Measurements from ENCODE around the gene CD200. TPM values are rescaled to one million over a fixed set of nuclear protein-coding genes. Genes with fewer than 3 reads are reported as not detected.

The CD200 gene
- total and polyA plus RNA-seq, 2 experiments from 2014 or later = 51.9 to 65.0 TPM

GRCh38 chr3:112374333-112374734, 41.4 kb downstream of the CD200 start (continued):
- TF ChIP-seq, protein P1, sequence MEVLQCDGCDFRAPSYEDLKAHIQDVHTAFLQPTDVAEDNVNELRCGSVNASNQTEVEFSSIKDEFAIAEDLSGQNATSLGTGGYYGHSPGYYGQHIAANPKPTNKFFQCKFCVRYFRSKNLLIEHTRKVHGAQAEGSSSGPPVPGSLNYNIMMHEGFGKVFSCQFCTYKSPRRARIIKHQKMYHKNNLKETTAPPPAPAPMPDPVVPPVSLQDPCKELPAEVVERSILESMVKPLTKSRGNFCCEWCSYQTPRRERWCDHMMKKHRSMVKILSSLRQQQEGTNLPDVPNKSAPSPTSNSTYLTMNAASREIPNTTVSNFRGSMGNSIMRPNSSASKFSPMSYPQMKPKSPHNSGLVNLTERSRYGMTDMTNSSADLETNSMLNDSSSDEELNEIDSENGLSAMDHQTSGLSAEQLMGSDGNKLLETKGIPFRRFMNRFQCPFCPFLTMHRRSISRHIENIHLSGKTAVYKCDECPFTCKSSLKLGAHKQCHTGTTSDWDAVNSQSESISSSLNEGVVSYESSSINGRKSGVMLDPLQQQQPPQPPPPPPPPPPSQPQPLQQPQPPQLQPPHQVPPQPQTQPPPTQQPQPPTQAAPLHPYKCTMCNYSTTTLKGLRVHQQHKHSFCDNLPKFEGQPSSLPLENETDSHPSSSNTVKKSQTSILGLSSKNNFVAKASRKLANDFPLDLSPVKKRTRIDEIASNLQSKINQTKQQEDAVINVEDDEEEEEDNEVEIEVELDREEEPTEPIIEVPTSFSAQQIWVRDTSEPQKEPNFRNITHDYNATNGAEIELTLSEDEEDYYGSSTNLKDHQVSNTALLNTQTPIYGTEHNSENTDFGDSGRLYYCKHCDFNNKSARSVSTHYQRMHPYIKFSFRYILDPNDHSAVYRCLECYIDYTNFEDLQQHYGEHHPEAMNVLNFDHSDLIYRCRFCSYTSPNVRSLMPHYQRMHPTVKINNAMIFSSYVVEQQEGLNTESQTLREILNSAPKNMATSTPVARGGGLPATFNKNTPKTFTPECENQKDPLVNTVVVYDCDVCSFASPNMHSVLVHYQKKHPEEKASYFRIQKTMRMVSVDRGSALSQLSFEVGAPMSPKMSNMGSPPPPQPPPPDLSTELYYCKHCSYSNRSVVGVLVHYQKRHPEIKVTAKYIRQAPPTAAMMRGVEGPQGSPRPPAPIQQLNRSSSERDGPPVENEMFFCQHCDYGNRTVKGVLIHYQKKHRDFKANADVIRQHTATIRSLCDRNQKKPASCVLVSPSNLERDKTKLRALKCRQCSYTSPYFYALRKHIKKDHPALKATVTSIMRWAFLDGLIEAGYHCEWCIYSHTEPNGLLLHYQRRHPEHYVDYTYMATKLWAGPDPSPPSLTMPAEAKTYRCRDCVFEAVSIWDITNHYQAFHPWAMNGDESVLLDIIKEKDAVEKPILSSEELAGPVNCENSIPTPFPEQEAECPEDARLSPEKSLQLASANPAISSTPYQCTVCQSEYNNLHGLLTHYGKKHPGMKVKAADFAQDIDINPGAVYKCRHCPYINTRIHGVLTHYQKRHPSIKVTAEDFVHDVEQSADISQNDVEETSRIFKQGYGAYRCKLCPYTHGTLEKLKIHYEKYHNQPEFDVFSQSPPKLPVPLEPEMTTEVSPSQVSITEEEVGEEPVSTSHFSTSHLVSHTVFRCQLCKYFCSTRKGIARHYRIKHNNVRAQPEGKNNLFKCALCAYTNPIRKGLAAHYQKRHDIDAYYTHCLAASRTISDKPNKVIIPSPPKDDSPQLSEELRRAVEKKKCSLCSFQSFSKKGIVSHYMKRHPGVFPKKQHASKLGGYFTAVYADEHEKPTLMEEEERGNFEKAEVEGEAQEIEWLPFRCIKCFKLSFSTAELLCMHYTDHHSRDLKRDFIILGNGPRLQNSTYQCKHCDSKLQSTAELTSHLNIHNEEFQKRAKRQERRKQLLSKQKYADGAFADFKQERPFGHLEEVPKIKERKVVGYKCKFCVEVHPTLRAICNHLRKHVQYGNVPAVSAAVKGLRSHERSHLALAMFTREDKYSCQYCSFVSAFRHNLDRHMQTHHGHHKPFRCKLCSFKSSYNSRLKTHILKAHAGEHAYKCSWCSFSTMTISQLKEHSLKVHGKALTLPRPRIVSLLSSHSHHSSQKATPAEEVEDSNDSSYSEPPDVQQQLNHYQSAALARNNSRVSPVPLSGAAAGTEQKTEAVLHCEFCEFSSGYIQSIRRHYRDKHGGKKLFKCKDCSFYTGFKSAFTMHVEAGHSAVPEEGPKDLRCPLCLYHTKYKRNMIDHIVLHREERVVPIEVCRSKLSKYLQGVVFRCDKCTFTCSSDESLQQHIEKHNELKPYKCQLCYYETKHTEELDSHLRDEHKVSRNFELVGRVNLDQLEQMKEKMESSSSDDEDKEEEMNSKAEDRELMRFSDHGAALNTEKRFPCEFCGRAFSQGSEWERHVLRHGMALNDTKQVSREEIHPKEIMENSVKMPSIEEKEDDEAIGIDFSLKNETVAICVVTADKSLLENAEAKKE (CRISPR knock-in tag; IDR thresholded peaks at IDR 0.05) = no peak
- no peak for TF ChIP-seq REST (IDR thresholded peaks at IDR 0.05; ENCODE audit: unreplicated experiment)
- no peak for TF ChIP-seq EZH2 (IDR thresholded peaks at IDR 0.05; ENCODE audit: low read depth, unreplicated experiment)
- no peak for TF ChIP-seq CREB1 (CRISPR knock-in tag; IDR thresholded peaks at IDR 0.05; ENCODE audit: low read depth)
- TF ChIP-seq POLR2AphosphoS5 (IDR thresholded peaks at IDR 0.05; ENCODE audit: low read depth) = no peak
- no peak for TF ChIP-seq ZNF114 (CRISPR knock-in tag; IDR thresholded peaks at IDR 0.05)
- no peak for TF ChIP-seq EZH2phosphoT487 (IDR thresholded peaks at IDR 0.05; ENCODE audit: unreplicated experiment)
- TF ChIP-seq JUNB (IDR thresholded peaks at IDR 0.05; ENCODE audit: unreplicated experiment) = no peak
